Hindlimb muscle (tissue), 1 donor: Measurements from ENCODE around the gene SLC27A1. TPM values are rescaled to one million over a fixed set of nuclear protein-coding genes. Genes with fewer than 3 reads are reported as not detected.

Experiments used
- DNase-seq: peaks from one replicate; pipeline ENCODE4 v3.0.0-alpha.2; 2013
- polyA plus RNA-seq: library from polyadenylated mRNA; unstranded; fragments of 120-200 nt; gene quantifications from one replicate; pipeline ENCODE4 v1.2.1, GENCODE V29; 2013; ENCODE audit not compliant: insufficient read length

SLC27A1 gene
- 23.4 TPM for polyA plus RNA-seq

GRCh38 chr19:17470068-17470841 is at the start of gene SLC27A1:
SLC27A1 (plus strand) TSS chr19:17470524; CDS start chr19:17470541, 17 bp downstream.
- DNase-seq: peak; percentile 99

DNA sequence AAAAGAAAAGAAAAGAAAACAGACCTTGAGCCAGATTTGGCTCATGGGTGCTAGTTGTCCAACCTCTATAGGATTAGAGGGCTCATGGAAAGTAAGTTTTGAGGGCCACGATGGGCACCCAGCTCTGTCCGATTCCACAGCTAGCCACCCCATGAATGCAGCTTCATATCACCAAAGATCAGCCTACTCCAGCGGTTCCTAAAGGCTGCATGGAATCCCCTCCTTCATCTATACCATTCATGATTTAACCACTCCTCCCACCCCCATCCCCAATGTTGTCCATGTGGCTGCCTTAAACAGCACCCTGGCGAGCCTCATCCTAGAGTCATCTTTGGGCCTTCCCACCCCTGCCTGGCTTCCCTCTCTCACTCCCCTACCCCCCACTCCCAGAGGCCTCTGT is 48.4 kb upstream of the SLC27A1 start:
- no peak for DNase-seq

GRCh38 chr19:17423429-17424208 is 46.7 kb upstream of the SLC27A1 start:
- no peak for DNase-seq

DNA sequence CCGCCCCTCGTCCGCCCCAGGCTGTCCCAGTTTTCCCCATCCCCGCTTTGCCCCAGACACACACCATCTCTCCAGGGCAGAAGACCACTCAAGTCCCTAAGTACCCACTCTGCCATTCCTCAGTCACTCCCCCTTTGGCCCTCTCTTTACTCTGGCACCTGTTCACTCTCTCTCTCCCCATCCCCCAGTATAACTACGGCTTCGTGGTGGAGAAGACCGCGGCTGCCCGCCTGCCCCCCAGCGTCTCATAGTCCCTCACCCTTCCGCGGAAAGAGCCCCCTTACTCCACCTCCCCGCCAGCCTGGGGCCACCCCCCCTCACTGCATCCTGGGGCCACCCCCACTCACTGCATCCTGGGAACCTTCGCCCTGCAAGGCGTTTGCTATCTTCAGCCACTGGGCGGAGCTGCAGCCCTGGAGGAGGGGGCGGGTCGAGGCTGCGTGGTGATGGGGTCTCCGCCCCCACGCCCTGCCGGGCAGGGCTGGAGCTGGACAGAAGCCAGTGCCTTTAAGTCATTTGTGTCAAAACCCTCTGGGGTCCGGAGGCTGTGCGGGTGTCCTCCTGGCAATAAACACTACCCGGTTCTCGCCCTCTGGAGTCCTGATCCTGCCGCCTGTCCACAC is 45.5 kb upstream of the SLC27A1 start:
- no peak for DNase-seq

DNA sequence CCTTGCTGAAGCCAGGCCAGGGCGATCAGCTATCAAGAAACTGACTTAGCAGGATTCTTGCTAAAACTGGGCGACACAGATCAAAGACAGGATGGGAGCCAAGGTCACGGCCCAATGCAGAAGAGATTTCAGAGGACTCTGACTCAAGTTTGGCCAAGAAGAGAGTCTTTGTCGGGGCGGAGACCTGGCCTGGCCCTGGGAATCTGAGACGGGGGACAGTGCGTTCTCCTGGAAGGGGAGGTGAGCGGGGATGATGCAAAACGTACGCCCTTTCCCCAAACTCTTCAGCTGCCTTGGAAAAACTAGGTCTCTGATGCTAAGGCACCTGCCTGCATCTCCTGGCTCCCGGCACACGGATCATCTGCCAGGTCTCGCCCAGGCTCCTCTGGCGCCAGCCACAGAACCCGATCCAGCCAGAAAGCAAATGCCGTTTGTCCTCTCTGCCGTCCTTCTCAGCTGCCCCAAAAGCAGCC is 40.6 kb upstream of the SLC27A1 start:
- DNase-seq: no peak

- DNase-seq: no peak
Measured at GRCh38 chr19:17431417-17431816, 38.9 kb upstream of the SLC27A1 start.

DNA sequence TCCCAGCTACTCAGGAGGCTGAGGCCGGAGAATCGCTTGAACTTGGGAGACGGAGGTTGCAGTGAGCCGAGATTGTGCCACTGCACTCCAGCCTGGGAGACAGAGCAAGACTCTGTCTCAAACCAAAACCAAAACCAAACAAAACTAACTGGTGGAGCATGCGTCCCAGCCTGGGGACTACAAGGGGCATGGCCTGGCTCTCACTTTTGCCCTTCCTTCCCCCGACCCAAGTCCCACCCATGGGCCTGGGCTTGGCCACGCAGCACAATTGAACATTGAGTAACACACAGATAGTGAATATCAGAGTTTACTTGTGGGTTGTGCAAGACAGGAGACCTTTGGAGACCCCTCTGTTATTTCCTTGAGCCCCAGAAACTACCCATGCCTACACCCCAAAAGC is 35.1 kb upstream of the SLC27A1 start:
- no peak for DNase-seq

DNA sequence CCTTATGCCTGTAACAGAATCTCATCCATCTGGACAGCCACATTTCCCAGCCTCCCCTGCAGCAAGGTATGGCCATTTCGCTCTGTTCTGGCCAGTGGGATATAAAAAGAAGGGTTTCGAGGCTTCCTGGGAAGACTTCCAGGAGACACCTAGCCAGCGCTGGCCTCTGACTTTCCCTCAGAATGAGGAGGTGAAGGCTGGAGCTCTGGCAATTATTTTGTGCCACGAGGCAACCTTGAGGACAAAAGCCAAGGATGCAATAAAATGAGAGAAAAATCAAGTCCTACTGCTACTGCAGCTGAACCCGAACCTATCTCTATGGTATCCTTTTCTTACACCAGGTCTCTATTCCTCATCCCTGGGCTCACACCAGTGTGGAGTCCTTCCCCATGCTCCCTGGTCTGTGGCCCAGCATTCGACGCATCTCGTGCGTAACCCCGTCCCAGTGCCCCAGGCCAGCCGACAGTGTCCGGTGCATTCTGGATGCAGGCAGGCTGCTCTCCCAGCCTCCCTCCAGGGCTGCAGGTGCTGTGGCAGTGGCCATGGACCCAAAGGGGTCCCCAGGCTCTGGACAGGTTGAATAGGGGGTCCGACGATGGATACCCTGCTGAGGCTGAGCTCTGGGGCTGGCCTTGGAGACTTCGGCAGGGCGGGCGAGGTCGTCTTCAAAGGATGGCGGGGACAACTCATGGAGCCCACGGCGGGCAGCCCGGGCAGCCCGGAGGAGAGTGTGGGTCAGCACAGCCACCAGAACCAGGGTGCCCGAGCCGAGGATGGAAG is 34.0 kb upstream of the SLC27A1 start:
- DNase-seq: no peak

DNA sequence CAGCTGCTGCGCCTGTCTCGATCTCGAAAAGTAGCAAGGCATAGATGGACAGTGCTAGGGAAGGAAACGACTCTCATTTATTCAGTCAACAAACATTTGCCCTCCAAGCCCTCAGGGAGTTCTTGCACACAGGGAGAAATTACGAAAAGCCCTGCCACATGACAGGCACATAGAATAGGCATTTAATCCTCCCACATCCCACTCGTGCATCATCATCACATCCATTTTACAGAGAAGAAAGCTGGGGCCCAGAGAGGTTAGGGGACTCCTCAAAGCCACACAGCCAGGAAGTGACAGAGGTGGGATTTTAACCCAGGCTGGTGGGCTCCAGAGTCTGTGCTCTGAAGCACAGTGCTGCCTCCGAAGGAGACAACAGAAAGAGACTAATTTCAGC is 33.5 kb upstream of the SLC27A1 start:
- DNase-seq: no peak

- DNase-seq: no peak
Measured at GRCh38 chr19:17441241-17442021, 28.9 kb upstream of the SLC27A1 start.

- no peak for DNase-seq
Measured at GRCh38 chr19:17445526-17446165, 24.7 kb upstream of the SLC27A1 start.

GRCh38 chr19:17447704-17448130 is 22.6 kb upstream of the SLC27A1 start:
- no peak for DNase-seq

DNA sequence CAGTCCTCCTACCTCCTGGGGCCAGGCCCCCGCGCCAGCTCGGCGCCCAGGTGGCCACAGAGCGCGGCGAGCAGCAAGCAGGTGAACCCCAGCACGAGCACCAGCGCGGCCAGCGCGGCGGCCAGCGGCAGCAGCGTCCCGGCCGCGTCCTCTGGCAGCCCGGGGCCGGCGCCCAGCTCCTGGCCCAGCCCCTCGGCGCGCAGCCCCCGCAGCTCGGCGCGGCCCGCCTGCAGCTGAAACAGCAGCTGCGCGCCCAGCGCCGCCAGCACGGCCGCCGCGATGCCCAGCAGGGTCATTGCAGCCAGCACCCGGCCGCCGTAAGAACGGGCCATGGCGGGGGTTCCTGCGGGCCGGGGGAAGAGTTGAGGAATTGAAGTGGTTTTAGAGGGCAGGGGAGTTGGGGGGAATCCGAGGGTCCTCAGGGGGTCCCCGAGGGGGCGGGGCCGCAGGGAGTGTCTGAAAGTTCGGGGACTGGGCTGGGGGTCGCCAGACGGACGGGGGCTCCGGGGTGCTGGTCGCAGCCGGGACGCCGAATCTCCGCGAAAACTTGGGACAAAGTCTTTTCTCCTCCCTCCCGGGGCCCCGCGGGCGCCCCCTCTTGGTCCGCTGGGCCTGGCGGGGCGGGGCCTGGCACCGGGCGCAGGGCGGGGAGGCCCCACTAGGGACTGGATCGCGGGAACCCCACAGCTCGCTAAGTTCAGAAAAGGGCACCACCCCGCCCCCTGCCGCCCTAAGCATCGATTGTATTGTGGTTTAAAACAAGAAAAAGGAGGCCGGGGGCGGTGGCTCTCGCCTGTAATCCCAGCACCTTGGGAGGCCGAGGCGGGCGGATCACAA is 22.0 kb upstream of the SLC27A1 start, which contains the start of gene TMEM221:
Gene TMEM221, minus strand, starts transcription at position 538 of the 837 bp plus-strand sequence. Its CDS starts 206 bp downstream, at position 332.
- DNase-seq: peak; percentile 43

- no peak for DNase-seq
Measured at GRCh38 chr19:17450264-17451075, 19.9 kb upstream of the SLC27A1 start.

GRCh38 chr19:17451820-17452219 is 18.5 kb upstream of the SLC27A1 start:
- no peak for DNase-seq

DNA sequence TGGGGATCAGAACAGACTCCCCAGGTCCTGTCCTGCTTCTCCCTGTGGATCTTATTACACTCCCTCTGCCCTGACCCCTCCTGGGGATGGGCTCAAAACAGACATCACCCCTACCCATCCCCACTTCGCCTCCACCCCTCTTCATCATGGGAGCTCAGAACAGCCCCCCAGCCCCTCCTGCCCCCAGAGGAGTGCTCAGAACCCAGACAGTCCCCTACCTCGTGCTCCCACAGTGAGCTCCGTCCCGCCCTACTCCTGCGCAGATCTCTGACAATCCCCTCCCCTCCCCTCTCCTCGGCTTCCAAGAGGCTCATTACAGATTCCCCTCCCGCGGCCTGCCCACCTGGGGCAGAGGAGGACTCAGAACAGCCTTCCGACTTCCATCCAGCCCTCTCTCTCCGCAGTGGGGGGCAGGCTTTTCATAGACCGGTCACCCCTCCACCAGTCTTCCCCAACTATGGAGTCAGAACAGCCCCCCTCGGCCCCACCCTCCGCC is 15.7 kb upstream of the SLC27A1 start:
- no peak for DNase-seq

GRCh38 chr19:17455308-17456123 is 14.8 kb upstream of the SLC27A1 start:
- DNase-seq: no peak

- no peak for DNase-seq
Measured at GRCh38 chr19:17456127-17456526, 14.2 kb upstream of the SLC27A1 start.
